IPS DF 4.7 (cell line): Measurements from ENCODE around the gene E2F7.
A peak's percentile ranks its signal among the peaks of the same experiment; 100 is the strongest.
"Not testable (repeated sequence)": the region's sequence is repeated elsewhere in the genome, so short reads cannot be mapped to it uniquely, and the experiment has no call there.

Experiments
- DNase-seq: peaks from one replicate; pipeline ENCODE4 v3.0.0-alpha.2; 2013; ENCODE audit warnings: low spot score; ENCODE audit errors: extremely low read depth

Gene E2F7

GRCh38 chr12:77065361-77066204 lies at the start of gene E2F7:
TSS of gene E2F7 (minus strand) at chr12:77065569. CDS start at chr12:77064635, 934 bp downstream.
- DNase-seq, result peak; percentile 83

GRCh38 chr12:77113971-77114370 lies 48.6 kb upstream of the E2F7 start:
- no peak for DNase-seq

- DNase-seq, result no peak
These were observed 43.3 kb upstream of the E2F7 start for GRCh38 chr12:77108707-77109106.

DNA sequence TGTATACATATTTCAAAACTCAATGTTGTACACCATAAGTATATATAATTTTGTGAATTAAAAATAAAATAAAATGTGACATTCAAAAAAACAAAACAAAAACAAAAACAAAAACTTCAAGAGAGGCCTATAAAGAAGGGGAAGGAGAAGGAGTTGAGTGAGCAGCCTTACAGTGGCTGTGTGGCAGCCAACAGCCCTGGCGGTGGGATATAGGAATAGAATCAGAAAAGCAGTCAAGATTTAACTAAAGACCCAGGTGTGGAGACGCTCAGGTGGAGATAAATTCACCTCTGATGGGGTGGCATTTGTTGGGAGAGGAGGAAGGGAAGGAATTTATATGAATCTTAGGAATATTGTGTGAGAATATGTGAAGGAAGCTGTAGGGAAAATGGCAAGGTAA lies 41.8 kb upstream of the E2F7 start:
- DNase-seq, result no peak

DNA sequence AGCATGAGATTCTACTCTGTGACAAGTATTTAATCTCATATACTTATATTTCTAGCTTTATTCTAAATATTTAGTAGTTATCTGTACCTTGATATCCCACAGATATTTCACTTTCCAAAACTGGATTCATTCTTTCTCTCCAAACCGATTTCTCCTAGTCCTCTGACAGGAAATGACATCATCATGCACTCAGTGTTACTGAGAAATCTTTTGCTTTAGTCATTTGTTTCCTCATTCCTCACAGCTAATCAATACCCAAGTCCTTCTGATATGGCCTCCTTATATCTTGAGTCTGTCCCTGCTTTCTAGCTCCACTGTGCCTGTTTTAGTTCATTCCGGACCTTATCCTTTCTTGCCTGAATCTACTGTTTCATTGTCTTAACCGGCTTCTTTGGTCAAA lies 39.4 kb upstream of the E2F7 start:
- DNase-seq, result no peak

DNA sequence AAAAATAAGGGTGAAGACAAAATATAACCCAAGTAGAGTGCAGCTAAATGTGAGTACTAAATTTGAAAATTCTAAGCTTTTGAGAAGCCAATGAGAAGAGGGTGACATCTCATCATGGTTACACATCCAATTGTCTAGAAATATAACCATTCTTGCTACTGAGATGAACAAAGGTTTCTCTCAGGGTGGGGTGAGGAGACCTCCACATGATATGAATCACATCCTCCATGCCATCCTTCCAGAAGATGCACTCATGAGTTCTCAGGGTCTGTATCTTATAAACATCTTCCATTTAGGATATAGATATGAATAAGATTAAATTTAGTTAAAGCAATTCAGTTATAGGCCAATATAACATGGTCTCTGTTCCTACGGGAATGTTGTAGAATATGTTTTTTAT lies 38.9 kb upstream of the E2F7 start:
- no peak for DNase-seq

DNA sequence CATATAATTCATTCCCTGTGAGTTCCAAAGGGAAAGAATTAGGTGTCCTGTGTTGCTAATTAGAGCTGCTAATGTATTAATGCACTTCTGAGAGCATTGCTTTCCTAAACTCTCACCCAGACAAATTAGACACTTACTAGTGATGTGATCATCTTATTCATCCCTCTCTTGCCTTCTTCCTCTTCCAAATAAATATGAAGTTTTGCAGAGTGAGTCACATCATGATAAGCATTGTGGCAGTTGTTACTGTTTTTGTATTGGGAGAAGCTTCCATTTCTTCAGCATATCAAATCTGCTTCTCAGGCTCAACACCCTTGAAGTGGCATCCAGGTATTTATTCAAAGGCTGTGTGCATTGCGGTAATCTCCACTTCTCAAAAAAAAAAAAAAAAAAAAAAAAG lies 37.3 kb upstream of the E2F7 start:
- no peak for DNase-seq

DNA sequence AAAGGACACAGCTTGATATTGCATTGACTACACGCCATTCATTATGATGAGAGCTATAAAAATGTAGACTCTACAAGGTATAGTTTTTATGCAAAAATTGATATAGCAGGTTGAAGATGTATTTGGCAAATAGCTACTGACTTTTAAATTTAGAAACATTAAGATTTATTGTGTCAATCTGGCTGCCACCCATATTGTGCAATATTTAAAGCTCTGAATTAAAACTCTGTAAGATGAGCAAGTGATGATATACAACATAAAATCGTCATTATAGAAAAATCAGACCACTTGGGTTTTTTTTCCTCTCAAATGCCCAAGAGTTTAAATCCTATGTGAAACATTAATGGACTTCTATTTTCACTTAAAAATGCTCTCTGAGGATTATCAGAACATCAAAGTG lies 36.8 kb upstream of the E2F7 start:
- DNase-seq, result no peak

DNA sequence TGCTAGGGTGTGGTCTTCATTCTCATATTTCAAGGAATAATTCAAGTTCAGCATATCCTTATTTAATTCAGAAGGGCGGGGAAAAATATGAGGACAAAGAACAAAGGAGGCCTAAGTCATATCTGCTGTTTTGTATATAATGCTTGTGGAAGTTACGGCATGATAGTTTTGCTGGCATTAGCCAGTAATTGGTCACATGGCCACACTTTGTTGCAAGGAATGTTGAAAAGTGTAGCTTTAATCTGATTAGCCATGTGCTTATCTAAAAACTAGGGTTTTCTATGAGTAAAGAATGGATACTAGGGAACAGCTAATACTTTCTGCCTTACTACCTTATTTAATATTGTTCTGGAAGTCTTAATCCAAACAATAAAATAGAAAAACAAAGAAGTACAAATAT lies 34.4 kb upstream of the E2F7 start:
- no peak for DNase-seq

GRCh38 chr12:77097846-77098245 lies 32.5 kb upstream of the E2F7 start:
- no peak for DNase-seq

DNA sequence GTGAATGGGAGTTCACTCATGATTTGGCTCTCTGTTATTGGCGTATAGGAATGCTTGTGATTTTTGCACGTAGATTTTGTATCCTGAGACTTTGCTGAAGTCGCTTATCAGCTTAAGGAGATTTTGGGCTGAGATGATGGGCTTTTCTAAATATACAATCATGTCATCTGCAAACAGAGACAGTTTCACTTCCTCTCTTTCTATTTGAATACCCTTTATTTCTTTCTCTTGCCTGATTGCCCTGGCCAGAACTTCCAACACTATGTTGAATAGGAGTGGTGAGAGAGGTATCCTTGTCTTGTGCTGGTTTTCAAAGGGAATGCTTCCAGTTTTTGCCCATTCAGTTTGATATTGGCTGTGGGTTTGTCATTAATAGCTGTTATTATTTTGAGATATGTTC lies 26.9 kb upstream of the E2F7 start:
- not testable (repeated sequence) for DNase-seq

GRCh38 chr12:77089686-77090220 lies 24.4 kb upstream of the E2F7 start:
- DNase-seq, result no peak

- no peak for DNase-seq
These were observed 22.1 kb upstream of the E2F7 start for GRCh38 chr12:77087427-77087826.

GRCh38 chr12:77082021-77082420 lies 16.7 kb upstream of the E2F7 start:
- no peak for DNase-seq

GRCh38 chr12:77079631-77080030 lies 14.3 kb upstream of the E2F7 start:
- no peak for DNase-seq

- no peak for DNase-seq
These were observed 12.9 kb upstream of the E2F7 start for GRCh38 chr12:77078231-77078630.

- DNase-seq, result no peak
These were observed 11.5 kb upstream of the E2F7 start for GRCh38 chr12:77076886-77077285.

GRCh38 chr12:77073894-77074293 lies 8.5 kb upstream of the E2F7 start:
- not testable (repeated sequence) for DNase-seq

DNA sequence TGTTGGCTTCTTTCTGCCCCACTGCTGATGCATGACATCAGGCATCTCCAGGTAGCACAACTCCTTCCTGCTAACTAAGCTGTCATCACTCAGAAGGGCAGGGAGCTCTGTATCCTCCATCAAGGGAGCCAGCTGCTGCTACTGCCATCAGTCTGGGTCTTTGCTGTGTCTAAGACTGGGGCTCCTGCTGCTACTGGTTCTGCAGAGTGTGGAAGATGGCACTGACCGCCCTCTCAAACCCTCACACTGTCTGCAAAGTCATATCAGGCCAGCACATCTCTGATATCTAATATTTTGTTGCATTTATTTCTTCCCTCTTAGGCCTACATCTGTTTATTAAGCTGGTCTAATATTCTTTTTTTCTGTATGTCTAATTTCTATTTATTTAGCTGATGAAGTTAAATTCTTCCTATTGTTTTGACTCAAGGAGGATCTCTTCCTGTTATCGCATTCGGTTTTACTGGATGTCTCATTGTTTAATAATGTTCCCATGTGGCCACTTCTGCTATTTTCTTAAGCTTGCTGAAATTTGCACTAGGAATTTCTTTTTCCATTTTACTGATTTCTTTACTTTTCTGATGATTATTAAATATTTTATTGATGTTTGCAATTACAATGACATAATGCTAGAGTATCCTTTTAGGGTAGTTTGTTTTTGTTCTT lies 7.6 kb upstream of the E2F7 start:
- DNase-seq, result no peak

DNA sequence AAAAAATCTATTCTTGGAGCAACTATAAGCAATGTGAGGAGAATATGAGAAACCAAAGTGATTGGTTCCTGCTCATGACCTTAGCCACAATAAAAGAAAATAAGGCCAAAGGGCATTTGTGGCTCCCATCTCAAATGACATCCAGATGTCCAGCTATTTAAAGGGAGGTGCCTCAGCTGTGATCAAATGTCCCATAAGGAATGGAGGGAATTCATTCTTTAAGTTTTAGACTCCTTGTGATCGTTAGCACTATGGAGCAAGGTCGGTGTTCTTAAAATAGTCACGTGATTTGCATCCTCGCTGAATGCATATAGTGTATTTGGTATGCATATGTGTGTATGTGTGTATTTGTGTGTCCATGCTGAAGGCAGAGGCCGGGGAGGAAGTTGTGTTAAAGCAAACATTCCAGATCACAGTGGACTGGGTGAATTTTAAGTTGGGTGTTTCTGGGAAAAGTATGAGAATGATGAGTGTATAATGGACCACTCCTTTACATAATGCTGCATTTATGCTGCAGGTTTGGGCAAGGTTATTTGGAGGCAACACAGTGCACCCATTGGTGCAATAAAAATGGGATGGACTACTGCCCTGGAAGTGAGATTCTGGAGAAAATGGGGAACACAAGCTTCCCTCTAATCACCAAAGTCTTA lies 5.6 kb upstream of the E2F7 start:
- DNase-seq, result no peak

- DNase-seq, result no peak
These were observed 5.0 kb upstream of the E2F7 start for GRCh38 chr12:77070382-77070781.

GRCh38 chr12:77064896-77065360 lies 441 bp downstream of the E2F7 start:
- DNase-seq, result no peak
